NCI-H69 (cell line): ENCODE data around the gene HOXA2.

Source experiments
- DNase-seq: peaks from one replicate; lab custom pipeline; 2025; lab: John Stamatoyannopoulos, UW

The HOXA2 gene

DNA sequence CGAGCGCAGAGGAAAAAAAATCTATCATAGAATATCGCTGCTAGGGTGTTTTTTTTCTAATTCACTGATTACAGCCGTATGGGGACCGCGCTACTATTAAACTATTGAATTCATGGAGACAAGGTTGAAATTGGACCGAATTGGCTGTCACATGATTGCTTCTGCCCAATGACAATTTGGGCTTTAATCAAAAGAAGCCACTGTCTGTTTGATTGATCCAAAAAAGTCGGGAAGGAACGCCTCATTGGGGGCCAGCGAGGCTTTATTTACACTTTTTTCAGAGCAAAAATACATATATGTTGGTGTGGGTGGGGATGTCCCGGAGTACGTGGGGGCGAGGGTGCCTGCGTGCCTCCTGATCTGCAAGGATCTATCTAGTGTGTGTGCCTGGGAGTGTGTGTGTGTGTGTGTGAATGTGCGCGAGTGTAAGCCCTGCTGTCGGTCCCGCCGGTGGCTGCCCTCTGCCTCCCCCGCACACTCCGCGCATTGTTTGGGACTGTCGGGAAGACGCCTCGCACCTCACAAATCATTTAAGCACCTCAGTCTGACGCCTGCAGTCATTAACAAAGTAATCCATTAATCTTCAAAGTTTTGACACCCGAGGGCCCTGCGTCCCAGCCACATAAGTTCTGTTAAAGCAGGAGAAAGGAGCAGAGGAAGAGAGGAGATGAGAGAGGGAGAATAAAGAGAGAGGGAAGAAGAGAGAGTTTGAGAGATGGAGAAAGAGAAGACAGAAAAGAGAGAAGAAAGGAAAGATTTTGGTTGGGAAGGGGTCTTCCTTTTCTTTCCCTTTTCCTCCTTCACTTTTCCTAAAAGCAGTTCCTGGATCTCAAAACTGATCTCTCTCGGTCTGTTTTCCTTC, at the start of gene HOXA2:
TSS of gene HOXA2 (minus strand) at position 103 of the 862 bp plus-strand sequence. CDS start 183 bp downstream, outside the sequence.
- DNase-seq: peak; percentile 83

DNA sequence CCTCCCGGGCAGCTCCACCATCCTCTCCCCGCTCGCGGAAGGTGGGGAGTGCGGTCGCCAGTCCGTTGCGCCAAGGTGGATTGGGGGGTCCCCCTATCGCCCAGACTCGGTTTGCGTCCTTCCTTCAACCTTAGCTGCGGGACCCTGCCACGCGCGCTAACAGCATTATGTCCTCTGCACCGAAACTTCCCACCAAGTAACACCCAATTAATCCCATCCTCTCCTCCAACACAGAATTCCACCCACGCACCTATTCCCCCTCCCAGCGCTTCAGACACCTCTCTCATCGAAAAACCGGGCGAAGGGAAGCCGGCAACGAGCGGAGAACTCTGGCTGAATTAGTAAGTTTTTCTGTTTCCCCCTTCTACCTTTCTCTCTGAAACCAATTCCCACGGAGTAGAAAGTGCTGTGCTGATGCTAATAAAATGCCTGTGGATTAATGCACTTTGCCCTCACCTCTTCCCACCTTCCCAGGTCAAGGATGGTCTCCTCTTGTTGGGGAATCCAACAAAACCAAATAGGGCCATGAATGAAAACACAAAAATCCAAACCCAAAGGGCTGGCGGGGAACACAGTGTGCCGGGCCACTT, 49.0 kb upstream of the HOXA2 start:
- no peak for DNase-seq

DNA sequence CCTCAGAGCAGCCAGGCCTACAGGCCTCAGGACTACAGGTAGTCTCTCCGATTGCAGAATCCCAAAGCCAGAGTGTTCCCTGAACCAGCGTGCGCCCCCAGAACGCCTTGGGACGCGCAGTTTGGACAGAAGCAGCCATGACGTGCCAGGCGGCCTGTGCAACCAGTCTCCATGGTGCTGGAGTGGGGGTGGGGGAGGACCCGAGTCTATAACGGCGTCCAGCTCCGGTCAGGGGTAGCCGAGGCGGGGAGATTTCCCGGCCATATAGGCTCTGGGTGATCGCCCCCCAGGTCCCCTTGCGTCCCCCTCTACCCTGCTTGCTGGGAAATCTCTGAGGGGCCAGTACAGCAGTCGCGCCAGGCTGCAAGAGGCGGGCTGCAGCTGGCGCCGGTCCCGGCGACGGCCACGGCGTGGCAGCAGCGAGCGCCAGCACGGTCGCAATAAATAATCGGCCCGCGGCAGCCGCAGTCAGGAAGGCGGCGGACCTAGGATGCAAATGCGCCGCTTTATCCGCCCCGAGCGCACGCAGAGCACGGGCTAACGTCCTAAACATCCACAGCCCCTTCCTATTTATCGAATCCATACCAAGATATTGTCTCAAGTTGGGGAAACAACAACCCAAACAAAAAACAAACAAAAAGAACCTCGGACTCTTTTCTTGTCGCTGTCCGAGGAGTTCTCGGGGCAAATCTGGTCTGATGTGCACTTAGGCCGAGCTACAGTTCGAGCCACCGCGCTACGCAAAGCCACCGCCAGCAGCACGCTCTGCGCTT, 48.3 kb upstream of the HOXA2 start:
- DNase-seq: peak; percentile 94

DNA sequence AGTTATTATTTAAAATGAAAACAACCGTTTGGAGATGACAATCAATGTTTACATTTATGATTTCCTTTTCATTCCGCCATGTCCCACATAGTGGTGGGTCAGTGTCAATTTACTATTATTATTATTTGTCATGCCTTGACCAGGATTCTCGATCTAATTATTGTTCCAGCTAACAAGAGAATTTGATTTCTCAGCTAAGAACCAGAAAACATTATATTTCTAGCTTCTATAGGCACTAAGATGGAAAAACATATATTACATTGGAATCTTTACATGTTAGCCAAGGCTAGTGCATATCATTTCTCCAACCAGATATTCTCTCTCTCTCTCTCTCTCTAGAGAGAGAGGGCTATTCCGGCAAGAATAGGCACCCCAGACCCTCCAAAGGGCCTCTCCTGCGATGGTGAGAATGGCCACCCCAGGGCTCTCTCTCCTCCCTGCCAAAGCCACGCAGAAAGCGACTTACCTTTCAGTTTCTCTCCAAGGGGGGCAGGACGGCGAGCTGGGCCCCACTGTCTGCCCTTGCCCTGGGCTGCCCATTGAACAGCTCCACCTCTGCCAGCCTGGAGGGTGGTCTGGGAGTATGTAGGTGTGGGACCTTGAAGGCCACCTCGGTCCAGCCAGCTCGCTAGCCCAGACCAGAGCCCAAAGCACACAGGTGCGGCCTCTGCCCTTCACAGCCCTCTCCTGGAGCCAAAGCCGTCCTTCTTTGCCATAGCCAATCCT, 47.5 kb upstream of the HOXA2 start:
- DNase-seq: peak; percentile 84

DNA sequence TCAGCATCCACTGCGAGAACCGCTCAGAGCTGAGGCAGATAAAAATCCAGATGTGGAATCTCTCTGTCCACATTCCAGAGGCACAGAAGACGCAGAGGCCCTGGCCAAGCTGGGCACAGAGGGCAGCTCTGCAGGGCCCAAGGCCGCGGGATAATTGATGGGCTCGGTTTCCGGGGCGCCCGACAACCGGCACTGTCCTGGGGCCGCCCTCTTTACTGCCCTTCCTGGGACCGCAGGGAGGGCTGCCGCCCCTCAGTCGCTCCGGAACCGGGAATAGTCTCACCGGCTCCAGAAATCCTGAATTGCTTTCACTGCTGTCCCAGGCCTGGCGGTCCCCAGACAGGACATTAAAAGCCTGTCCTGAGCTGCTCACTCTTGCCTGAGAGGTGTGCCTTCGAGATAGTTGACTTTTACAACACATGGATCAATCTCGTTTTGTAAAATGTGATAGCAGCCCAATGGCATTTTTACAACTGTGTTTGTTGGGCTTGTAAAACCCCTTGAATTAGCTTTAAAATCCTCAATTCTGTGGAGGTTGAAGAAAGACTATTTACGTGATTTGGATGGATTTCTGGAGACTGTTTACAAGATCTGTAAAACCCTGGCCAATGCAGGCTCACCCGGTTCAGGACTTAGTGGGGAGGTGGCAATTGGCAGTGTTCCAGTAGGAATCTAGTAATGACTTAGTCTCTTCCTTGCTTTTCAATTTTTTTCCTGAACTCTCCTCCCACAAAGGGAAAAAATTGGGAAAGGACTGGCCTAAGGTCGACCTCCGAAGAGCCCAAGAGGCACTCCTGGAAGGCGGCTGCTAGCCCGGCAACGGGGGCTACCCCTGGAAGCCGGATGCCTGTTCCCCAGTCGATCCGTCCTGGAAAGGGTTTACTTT, 46.5 kb upstream of the HOXA2 start:
- peak; percentile 73 for DNase-seq

DNA sequence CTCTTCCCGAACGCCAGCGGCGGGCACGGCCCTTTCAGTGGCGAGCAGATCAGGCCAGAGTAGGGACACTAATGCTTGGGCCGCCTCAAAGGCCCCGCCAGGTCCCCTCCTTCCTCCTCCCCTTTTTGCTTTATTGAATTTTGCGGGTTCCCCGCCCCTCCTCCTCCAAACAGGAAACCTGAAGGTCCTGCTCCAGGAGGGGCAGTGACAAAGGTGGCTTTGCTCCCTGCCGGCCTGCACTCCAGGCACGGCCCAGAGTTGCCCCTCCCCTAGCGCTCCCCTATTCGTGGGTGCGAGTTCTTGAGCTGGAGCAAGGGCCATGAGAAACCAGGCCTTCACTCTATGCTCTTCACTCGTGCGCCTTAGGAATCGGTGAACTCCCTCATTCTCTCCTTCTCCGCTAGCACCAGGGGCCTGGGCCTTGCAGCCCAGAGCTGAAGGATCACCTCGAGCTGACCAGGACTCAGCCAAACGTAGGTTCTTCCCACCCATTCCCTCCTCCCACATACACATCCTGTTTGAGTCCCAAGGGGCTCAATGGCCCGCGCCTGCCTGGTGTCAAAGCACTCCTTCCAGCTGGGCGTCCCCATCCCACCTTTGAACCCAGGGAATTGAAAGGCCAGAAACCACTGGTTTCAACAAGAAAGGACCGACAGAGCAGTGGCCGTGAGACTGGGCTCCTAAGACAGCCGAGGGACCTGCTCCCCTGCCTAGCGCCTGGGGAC, 45.7 kb upstream of the HOXA2 start:
- DNase-seq: peak; percentile 76

DNA sequence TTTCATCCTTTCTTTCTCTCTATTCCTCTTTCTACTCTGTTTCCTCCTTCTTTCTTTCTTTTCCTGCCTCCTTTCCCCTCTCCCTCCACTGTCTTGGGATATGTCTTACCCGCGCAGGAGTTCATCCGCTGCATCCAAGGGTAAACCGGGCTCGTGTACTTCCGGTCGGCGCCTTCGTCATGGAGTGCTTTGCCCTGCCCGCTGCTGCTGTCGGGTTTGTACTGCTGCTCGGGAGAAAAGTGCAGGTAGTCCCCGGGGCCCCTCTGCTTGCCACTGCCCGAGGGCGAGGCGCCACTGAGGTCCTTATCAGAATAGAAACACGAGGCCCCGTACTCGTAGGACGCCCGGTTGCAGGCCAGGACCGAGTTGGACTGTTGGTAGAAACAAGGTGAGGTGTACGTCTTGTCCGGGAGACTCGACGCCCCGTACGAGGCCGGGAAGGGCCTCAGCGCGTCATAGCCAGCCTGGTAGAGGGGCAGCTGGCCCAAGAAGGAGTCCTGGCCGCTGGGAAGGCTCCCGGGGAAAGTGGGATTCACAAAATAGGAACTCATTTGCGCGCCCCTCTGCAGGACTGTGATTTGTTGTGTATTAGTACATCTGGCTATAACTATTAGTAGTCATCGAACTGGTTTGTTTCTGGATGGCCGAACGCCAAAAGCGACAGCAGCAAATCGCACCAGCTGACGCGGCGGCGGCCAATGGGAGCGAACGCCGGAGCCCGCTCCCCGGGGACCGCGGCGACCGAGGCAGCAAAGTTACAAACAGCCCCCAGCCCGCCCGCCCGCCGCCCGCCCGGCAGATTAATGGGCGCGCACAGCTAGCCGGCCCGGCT, 44.9 kb upstream of the HOXA2 start, which contains the start of gene HOXA6:
TSS of gene HOXA6 (minus strand) at position 576 of the 832 bp plus-strand sequence. CDS start at position 551, 25 bp downstream.
- DNase-seq: peak; percentile 36

DNA sequence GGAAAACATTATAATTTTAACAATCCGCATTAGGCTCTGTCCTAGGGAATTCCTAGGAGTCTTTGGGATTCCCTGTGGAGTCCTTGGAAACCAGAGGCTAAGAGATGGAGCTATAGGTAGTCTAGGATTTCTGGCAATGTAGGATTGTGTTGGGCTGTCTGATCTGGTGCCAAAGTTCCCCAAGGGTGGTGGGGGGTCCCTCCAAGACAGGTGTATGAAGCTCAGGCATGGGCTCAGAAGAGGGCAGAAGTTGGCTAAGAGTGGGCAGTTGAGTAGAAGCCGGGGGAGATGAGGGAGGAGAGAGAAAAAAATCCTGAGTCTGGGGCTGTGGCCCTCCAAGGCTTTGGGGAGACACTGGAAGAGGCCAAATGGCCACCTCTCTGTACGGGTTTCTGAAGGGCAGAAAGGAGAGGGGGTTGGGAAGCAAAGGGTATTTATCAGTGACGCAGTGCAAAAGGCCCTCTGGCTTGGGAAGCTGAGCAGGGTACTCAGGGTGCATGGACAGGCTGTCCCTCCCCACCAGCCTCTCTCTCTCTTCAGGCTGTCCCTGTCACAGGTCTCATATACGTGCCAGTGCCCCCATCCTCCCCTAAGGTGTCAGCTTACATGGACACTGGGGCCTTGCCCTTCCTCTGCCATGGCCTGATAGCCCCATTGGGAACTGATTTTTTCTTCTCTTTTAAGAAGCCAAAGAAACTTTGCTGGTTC, 44.2 kb upstream of the HOXA2 start:
- DNase-seq: no peak

DNA sequence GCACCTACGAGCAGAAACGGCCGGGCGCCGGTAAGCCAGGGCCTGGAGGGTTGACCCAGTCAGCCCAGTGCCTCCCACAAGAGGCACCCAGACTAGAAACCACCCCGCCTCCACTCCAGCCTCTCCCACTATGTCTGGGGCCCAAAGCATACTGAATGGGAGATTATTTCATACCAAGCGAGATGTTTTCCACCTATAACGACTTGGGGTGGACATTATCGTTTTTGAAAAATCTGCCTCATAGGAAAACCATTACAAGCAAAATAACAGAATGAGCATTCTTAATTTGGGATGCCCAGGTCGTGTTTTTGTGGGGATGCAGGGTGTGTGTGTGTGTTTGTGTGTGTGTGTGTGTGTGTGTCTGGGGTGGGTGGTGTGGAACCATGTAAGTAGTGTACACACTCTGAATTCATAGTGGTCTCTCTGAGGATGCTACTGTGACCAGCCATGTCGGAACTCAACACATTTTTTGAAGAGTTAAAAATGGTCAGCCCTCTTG, 43.5 kb upstream of the HOXA2 start:
- no peak for DNase-seq

DNA sequence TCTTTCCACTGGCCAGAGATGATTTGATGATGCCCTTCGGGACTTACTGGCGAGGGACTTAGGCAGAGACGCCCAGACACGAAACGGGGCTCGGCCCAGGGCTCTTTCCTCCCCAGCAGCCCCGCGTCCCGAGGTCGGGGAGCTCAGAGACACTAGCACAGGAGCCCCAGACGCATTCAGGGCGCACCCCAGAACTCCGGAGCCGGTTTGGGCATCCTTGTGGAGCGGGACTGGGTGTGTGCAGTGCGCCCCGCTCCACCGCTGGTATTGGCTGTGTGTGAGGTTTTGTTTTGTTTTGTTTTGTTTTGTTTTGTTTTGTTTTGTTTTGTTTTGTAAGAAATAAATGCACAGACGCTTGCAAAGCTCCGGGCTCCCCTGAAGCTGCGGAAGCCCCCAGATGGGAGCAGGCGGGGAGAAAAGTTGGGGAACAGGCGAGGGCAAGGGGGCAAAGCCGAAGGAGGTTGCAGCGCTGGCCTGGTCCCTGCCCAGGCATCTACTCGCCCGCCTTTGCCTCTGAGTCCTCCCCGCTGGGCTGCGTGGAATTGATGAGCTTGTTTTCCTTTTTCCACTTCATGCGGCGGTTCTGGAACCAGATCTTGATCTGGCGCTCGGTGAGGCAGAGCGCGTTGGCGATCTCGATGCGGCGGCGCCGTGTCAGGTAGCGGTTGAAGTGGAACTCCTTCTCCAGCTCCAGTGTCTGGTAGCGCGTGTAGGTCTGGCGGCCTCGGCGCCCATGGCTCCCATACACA, 42.9 kb upstream of the HOXA2 start:
- DNase-seq: no peak

DNA sequence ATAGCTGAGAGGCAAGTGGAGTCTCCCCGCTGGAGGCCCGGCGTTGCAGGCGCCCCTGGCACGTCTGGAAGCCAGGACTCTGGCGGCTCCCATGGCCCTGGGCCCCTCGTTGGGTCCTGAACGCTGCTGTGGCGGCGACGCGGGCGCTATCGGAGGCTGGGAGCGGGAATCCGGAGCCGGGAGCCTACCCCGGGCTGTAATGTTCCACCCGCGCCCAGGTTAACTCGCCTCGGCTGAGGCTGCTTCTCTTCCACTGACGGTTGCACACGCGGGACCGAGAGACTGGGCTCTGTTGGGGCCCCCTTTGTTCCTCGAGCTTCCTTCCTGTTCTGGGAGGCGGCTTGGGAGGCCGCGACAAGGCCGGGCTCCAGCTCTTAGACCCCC, 42.3 kb upstream of the HOXA2 start:
- no peak for DNase-seq

DNA sequence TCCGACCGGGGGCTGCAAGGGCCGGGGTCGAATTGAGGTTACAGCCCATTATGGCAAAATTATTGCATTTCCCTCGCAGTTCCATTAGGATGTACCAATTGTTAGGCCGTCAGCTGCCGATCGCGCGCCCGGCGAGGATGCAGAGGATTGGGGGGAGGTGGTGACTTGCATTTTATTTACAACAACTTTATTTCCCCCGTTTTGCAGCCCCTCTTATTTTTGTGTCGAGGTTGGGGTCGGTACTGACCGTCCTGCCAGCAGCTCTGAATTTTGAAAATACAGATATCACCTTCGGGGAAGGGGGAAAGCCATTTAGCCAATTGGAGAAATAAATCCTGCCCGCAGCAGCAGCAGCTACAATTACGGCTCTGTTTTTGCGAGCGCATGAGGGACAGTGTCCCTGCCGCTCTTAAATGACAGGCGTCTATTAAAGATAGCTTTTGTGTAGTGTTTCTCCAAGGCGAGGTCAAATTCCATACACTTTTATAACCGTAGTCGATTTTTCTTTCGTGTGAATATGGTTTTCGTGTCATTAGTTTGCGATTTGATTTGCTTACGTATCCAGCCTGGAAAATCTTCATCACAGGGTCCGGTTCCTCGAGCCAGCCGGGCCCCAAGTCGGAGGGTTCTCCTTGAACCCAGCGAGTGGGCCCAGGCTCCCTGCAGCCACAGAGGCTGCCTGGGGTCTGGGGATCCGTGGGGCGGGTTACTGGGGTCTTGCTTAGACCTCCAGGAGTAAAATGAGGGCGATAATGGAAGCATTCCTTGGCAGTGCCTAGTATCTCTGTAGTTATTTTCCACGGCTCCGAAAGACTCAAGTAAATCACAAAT, 41.7 kb upstream of the HOXA2 start:
- DNase-seq: no peak

DNA sequence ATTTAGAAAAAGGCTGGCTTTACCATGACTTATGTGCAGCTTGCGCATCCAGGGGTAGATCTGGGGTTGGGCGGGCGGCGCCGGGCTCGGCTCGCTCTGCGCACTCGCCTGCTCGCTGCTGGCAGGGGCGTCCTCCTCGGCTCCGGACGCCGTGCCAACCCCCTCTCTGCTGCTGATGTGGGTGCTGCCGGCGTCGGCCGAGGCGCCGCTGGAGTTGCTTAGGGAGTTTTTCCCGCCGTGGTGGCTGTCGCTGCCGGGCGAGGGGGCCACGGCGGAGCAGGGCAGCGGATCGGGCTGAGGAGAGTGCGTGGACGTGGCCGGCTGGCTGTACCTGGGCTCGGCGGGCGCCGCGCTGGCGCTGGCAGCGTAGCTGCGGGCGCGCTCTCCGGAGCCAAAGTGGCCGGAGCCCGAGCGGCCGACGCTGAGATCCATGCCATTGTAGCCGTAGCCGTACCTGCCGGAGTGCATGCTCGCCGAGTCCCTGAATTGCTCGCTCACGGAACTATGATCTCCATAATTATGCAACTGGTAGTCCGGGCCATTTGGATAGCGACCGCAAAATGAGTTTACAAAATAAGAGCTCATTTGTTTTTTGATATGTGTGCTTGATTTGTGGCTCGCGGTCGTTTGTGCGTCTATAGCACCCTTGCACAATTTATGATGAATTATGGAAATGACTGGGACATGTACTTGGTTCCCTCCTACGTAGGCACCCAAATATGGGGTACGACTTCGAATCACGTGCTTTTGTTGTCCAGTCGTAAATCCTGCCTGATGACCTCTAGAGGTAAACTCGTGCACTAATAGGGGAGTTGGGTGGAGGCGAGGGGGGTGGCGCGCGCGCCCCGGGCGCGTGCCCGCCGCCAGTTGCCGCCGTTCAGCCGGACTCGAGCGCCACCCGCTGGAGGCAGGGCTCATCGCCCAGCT, 40.8 kb upstream of the HOXA2 start, which contains the start of gene HOXA5:
TSS of gene HOXA5 (minus strand) at position 659 of the 927 bp plus-strand sequence. CDS start at position 585, 74 bp downstream.
- no peak for DNase-seq

DNA sequence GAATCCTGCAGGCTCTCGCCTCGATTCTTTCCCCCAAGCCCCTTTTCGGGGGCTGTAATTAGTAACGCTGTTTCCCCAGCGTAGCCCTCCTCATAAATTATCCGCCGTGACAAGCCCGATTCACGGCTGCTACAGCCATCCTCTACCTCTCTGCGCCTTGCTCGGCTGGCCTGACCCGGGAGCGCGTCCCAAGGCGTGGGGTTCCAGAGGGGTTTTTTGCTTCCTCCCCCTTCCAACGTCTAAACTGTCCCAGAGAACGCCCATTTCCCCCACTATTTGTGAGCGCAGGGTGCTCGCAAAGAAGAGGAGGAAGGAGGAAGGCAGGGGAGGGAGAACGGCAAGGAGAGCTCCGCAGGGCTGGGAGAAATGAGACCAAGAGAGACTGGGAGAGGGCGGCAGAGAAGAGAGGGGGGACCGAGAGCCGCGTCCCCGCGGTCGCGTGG, 40.1 kb upstream of the HOXA2 start:
- DNase-seq: no peak

DNA sequence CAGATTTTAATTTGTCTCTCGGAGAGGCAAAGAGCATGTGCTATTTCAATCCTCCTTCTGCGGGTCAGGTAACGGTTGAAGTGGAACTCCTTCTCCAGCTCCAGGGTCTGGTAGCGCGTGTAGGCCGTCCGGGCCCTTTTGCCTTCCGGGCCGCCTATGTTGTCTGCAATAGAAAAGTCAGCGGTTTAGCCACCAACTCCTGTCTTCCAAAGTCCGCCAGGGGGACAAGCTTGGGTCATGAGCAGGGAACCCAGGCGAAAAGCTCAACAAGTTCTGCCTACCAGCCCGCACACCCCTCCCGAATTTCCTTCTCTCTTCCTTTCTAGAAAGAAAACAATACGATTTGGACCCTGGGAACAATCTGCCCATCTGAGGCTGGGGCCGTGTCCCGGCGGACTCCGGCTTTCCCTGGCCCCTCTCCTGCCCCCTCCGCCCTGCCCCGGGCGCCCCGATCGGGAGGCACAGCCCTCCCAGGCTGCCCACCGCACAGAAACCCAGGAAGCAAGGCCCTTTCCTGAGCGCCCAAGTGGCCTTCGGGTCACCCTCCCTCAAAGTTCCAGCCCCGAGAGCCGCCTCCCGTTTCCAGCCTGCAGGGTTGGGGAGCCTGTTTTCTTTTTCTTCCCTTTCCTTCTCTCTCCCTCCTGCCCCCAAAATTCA, 39.6 kb upstream of the HOXA2 start:
- no peak for DNase-seq
